K562 (cell line): ENCODE data around the gene SLC29A2. TPM values are rescaled to one million over a fixed set of nuclear protein-coding genes. Genes with fewer than 3 reads are reported as not detected.

Experiments used
- HDAC1 ChIP-seq, 2 experiments: fragments of 450-650 bp; IDR thresholded peaks; 2 replicates each; pipeline ENCODE4 v1.6.1; 2016 to 2017; ENCODE audit warnings: inconsistent platforms in 1 of 2, mild to moderate bottlenecking in 1 of 2, moderate library complexity in 1 of 2
- MNT ChIP-seq, 2 experiments: fragments of 450-650 bp; conservative IDR thresholded peaks; 2 replicates each; pipeline ENCODE4 v1.6.1; 2017; ENCODE audit warnings: mild to moderate bottlenecking in 2 of 2, moderate library complexity in 2 of 2
- NBN ChIP-seq: fragments of 450-650 bp; IDR thresholded peaks from 2 replicates; pipeline ENCODE4 v1.6.1; 2016; ENCODE audit warnings: low read depth, mild to moderate bottlenecking
- REST ChIP-seq, 2 experiments: fragments of 450-650 bp; formaldehyde crosslinking in 1 of 2; IDR thresholded peaks; 2 replicates each; pipeline versions ENCODE4 v1.4.0 to v1.6.1; 2014 to 2020; ENCODE audit warnings: mild to moderate bottlenecking in 2 of 2, borderline replicate concordance in 1 of 2, low read depth in 1 of 2
- SIX5 ChIP-seq, 2 experiments: IDR thresholded peaks; 2 replicates each; pipeline ENCODE4 v1.6.1; 2011; ENCODE audit warnings: low read length in 2 of 2, borderline replicate concordance in 1 of 2, low read depth in 1 of 2, mild to moderate bottlenecking in 1 of 2, moderate library complexity in 1 of 2; ENCODE audit not compliant: insufficient read depth in 1 of 2
- SP1 ChIP-seq: sonication (generic); formaldehyde crosslinking; IDR thresholded peaks from 2 replicates; pipeline ENCODE4 v1.8.1; 2022; ENCODE audit warnings: mild to moderate bottlenecking, missing genetic modification reagents
- U2AF1 ChIP-seq: fragments of 200-400 bp; formaldehyde crosslinking; optimal IDR thresholded peaks from 2 replicates; pipeline ENCODE3; 2017; ENCODE audit warnings: mild to moderate bottlenecking, low read depth, low read length, moderate library complexity
- UBTF ChIP-seq, 2 experiments: IDR thresholded peaks; 2 replicates each; pipeline ENCODE4 v1.6.1; 2012; ENCODE audit warnings: improper control_type of control experiment in 2 of 2, low read depth in 2 of 2, low read length in 2 of 2, borderline replicate concordance in 1 of 2
- ZC3H11A ChIP-seq: IDR thresholded peaks from 2 replicates; pipeline ENCODE4 v1.6.1; 2012; ENCODE audit warnings: low read depth, low read length, improper control_type of control experiment
- ZNF408 ChIP-seq: fragments of 250-450 bp; sonication (Bioruptor Pico); IDR thresholded peaks from 2 replicates; pipeline ENCODE4 v1.4.0; 2020; ENCODE audit warnings: low read depth, mild to moderate bottlenecking, moderate library complexity
- ZNF431 ChIP-seq: sonication (generic); formaldehyde crosslinking; IDR thresholded peaks from 2 replicates; pipeline ENCODE4 v1.8.0; 2022; ENCODE audit warnings: mild to moderate bottlenecking, missing genetic modification reagents
- ZNF707 ChIP-seq: fragments of 250-450 bp; sonication (Bioruptor Pico); conservative IDR thresholded peaks from 2 replicates; pipeline ENCODE4 v1.8.0; 2022; ENCODE audit warnings: inconsistent platforms, mild to moderate bottlenecking, moderate library complexity
- ZZZ3 ChIP-seq: fragments of 450-650 bp; IDR thresholded peaks from 2 replicates; pipeline ENCODE4 v1.6.1; 2016; ENCODE audit warnings: antibody characterized with exemption, mild to moderate bottlenecking, moderate library complexity
- polyA plus RNA-seq, 8 experiments: library from polyadenylated mRNA; depleted of rRNA in 4 of 8; stranded (reverse) in 5 of 8; unstranded in 3 of 8; fragments of >200 nt; fragmentation: Nextera tagmentation in 2 of 8; fragmentation: Illumina TruSeq in 1 of 8; extraction: Ambion mirVana in 2 of 8; extraction: Trizol in 1 of 8; gene quantifications; 2 replicates each; pipeline versions ENCODE4 v1.2.1 to v1.2.3, GENCODE V29; 2011 to 2014; ENCODE audit warnings: inconsistent platforms in 1 of 8, missing spikeins in 1 of 8
- total RNA-seq, 7 experiments: library from RNA; depleted of rRNA in 6 of 7; stranded (reverse); fragments of >200 nt in 6 of 7; fragmentation: Illumina TruSeq in 2 of 7; extraction: Trizol in 2 of 7; gene quantifications; 2 replicates each; pipeline versions ENCODE4 v1.2.1 to v1.2.3, GENCODE V29; 2011 to 2021; ENCODE audit warnings: low replicate concordance in 1 of 7

SLC29A2 gene
- total and polyA plus RNA-seq, 9 of the 15 experiments (the other 6 are each of a cell fraction or from before 2014, with no cell fraction given), result 2.4 to 48.6 (median 14.2) TPM

- TF ChIP-seq UBTF (IDR thresholded peaks at IDR 0.05; ENCODE audit: borderline replicate concordance in 1 of 2, low read depth in 2 of 2, low read length in 2 of 2) (0 out of 4 replicates have a peak, but pooled peaks of 1 of the 2 experiments have one; percentile 51), U2AF1 (no peak), REST (IDR thresholded peaks at IDR 0.05; ENCODE audit: borderline replicate concordance) (no peak), REST (CRISPR knock-in tag; IDR thresholded peaks at IDR 0.05; ENCODE audit: low read depth) (0 out of 2 replicates have a peak, but pooled peaks have one; percentile 41), ZNF707 (CRISPR knock-in tag) (no peak), HDAC1 (IDR thresholded peaks at IDR 0.05) (peak; percentile 15 to 48; a peak in 1 of 4 replicates), SIX5 (IDR thresholded peaks at IDR 0.05; ENCODE audit: borderline replicate concordance in 1 of 2, insufficient read depth in 1 of 2, low read depth in 1 of 2, low read length in 2 of 2) (no peak), NBN (0 out of 2 replicates have a peak, but pooled peaks have one; percentile 40), ZZZ3 (no peak), ZNF408 (CRISPR knock-in tag) (no peak), ZNF431 (no peak), SP1 (CRISPR knock-in tag) (peak; percentile 93), MNT (conservative IDR thresholded peaks at IDR 0.05) (peak in 1 of 2 experiments; percentile 15; a peak in 1 of 4 replicates), ZC3H11A (no peak)
Measured at GRCh38 chr11:66347425-66348276, 23.9 kb downstream of the SLC29A2 start, which contains the start of gene B4GAT1 (continued).
